ENCODE data around the gene PRSS27. TPM values are rescaled to one million over a fixed set of nuclear protein-coding genes. Genes with fewer than 3 reads are reported as not detected.

PRSS27 gene
- total and polyA plus RNA-seq, 2 of the 8 experiments (the other 6 are each of a cell fraction or from before 2014, with no cell fraction given) = 1.3 to 7.5 TPM

DNA sequence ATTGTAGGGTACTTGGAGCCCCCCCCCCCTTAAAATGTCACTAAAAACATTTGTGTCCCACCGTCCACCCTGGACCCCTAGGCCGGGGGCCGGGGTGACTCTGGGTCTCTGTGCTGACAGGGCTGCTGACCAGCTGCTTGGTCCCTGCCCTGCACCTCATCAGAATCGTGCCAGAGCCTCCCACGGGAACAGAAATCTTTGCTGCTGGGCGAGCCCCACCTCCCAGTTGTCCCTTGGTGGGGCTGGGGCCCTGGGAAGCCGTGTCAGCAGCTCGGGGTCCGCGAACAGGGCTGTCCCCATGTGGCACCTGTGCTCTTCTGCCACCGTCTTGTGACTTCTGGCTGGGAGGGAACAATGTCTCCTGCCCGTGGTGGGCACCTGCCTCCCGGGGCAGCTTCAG is 19.2 kb downstream of the PRSS27 start:
- Histone ChIP-seq H2BK15ac (ENCODE audit: low read length) (no peak overlapping the region), H3K36me3 (ENCODE audit: control insufficient read depth in 2 of 4, insufficient read depth in 4 of 4, low read length in 3 of 4) (peaks cover 0 to 22% (median 11%) of the 10 kb centered on the region in 4 experiments; a peak in 4 of 8 replicates), H3K4me1 (replicated peaks in 1 of 4; ENCODE audit: control insufficient read depth in 3 of 4, insufficient read depth in 4 of 4, low read length in 3 of 4) (no peaks in the 10 kb centered on the region), H3K27ac (ENCODE audit: low read depth, low read length) (no peak overlapping the region), H2AK5ac (ENCODE audit: low read depth, low read length) (no peak overlapping the region), H4K5ac (ENCODE audit: insufficient read length, low read depth, low read length) (no peak overlapping the region), H3K27me3 (replicated peaks in 1 of 4; ENCODE audit: control insufficient read depth in 3 of 4, extremely low read depth in 1 of 4, insufficient read depth in 3 of 4, low read length in 3 of 4) (no peaks in the 10 kb centered on the region), H3K56ac (replicated peaks; ENCODE audit: insufficient read length, low read depth, low read length) (no peak overlapping the region), H3K23me2 (ENCODE audit: low read depth, low read length) (no peaks in the 10 kb centered on the region), H3K79me2 (ENCODE audit: control insufficient read depth in 1 of 2, insufficient read depth in 2 of 2, low read length in 2 of 2) (no peaks in the 10 kb centered on the region), H3K4me3 (ENCODE audit: extremely low read depth in 1 of 4, insufficient read depth in 2 of 4, low read depth in 3 of 4, low read length in 4 of 4) (no peak overlapping the region), H3K18ac (ENCODE audit: extremely low read depth, low read length) (no peak overlapping the region), H2BK12ac (ENCODE audit: low read depth, low read length) (no peak overlapping the region), H2BK5ac (ENCODE audit: low read depth, low read length) (no peak overlapping the region; the same call in 1 of the 2 replicates), H4K20me1 (replicated peaks in 1 of 2; ENCODE audit: control insufficient read depth in 1 of 2, insufficient read depth in 2 of 2, low read length in 2 of 2) (peaks cover 0 to 23% of the 10 kb centered on the region in 2 experiments), H3K9ac (replicated peaks in 1 of 4; ENCODE audit: extremely low read depth in 1 of 4, low read depth in 3 of 4, low read length in 3 of 4) (no peak overlapping the region), H2BK20ac (ENCODE audit: low read length) (no peak overlapping the region), H2AFZ (ENCODE audit: low read length) (no peak overlapping the region), H3K4me2 (ENCODE audit: insufficient read depth in 1 of 2, low read depth in 2 of 2, low read length in 2 of 2) (no peak overlapping the region), H4K8ac (ENCODE audit: extremely low read depth, insufficient read depth, low read length) (no peak overlapping the region), H3K14ac (ENCODE audit: insufficient read length) (no peak overlapping the region), H4K91ac (replicated peaks; ENCODE audit: insufficient read length, low read length) (no peak overlapping the region), H3K4ac (replicated peaks; ENCODE audit: insufficient read length, low read depth, low read length) (no peak overlapping the region), H3K23ac (ENCODE audit: insufficient read length) (no peak overlapping the region), H3K9me3 (ENCODE audit: insufficient read depth in 2 of 2, low read depth in 1 of 2, low read length in 1 of 2) (no peaks in the 10 kb centered on the region), H3K79me1 (ENCODE audit: low read depth, low read length) (no peaks in the 10 kb centered on the region), H2BK120ac (replicated peaks; ENCODE audit: low read depth, low read length) (no peak overlapping the region)
- WGBS, 2 experiments (ENCODE audit: extremely low coverage in 1 of 2, insufficient coverage in 1 of 2, insufficient read length in 1 of 2, insufficient replicate concordance in 2 of 2, low coverage in 1 of 2, low lambda C conversion rate in 2 of 2, missing lambda C conversion rate in 1 of 2) = 82% methylated on average over 13 of the region's 13 CpGs; no CpG with 5 or more reads in 1 of the 2 experiments
- CTCF ChIA-PET (ENCODE audit: partially characterized antibody) = interaction anchor here (1.1 kb wide), 1 partner anchor 28 kb away, joined by 3 read pairs; no protein-coding TSS in a partner anchor
- DNase-seq (ENCODE audit: low read depth in 1 of 2, low spot score in 2 of 2) (no peak), FAIRE-seq (no peak)
- POLR2A ChIA-PET (ENCODE audit: partially characterized antibody) = interaction anchor here (1.3 to 1.8 kb wide), 2 partner anchors 9 to 66 kb away, joined by 4 to 7 read pairs; no protein-coding TSS in a partner anchor
- no peak for TF ChIP-seq BCL11A (IDR thresholded peaks at IDR 0.05; ENCODE audit: low read depth in 2 of 2, low read length in 2 of 2)
- TF ChIP-seq HDAC2 (IDR thresholded peaks at IDR 0.05; ENCODE audit: borderline replicate concordance in 1 of 2, low read depth in 2 of 2, low read length in 2 of 2) = no peak
- TF ChIP-seq, protein P1, sequence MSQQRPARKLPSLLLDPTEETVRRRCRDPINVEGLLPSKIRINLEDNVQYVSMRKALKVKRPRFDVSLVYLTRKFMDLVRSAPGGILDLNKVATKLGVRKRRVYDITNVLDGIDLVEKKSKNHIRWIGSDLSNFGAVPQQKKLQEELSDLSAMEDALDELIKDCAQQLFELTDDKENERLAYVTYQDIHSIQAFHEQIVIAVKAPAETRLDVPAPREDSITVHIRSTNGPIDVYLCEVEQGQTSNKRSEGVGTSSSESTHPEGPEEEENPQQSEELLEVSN (IDR thresholded peaks at IDR 0.05) = no peak
- no peak for TF ChIP-seq SAP30 (IDR thresholded peaks at IDR 0.05; ENCODE audit: insufficient read depth, insufficient replicate concordance, low read length)
- no peak for TF ChIP-seq CTBP2 (IDR thresholded peaks at IDR 0.05; ENCODE audit: borderline replicate concordance, insufficient read depth, insufficient read length, low read length)
- TF ChIP-seq EZH2 (IDR thresholded peaks at IDR 0.05; ENCODE audit: low read depth, low read length, severe bottlenecking) = no peak
- no peak for TF ChIP-seq POLR2A (IDR thresholded peaks at IDR 0.05; ENCODE audit: control extremely low read depth in 1 of 2, low read depth in 2 of 2, low read length in 2 of 2)
